OCI-LY7 (cell line): ENCODE data around the gene CFL1.

ENCODE experiments used
- EZH2phosphoT487 ChIP-seq: fragments of 200-600 bp; sonication (generic); IDR thresholded peaks from 2 replicates; pipeline ENCODE4 v1.6.1; 2018; ENCODE audit warnings: low read depth, borderline replicate concordance, mild to moderate bottlenecking, mixed run types, antibody characterized with exemption, low read length, moderate library complexity, mixed read lengths
- TF ChIP-seq, protein P1 (sequence below): fragments of 200-600 bp; sonication (generic); conservative IDR thresholded peaks from 2 replicates; pipeline ENCODE4 v1.5.1; 2014; ENCODE audit warnings: mild to moderate bottlenecking, antibody characterized with exemption, low read length, moderate library complexity, mixed read lengths

DNA sequence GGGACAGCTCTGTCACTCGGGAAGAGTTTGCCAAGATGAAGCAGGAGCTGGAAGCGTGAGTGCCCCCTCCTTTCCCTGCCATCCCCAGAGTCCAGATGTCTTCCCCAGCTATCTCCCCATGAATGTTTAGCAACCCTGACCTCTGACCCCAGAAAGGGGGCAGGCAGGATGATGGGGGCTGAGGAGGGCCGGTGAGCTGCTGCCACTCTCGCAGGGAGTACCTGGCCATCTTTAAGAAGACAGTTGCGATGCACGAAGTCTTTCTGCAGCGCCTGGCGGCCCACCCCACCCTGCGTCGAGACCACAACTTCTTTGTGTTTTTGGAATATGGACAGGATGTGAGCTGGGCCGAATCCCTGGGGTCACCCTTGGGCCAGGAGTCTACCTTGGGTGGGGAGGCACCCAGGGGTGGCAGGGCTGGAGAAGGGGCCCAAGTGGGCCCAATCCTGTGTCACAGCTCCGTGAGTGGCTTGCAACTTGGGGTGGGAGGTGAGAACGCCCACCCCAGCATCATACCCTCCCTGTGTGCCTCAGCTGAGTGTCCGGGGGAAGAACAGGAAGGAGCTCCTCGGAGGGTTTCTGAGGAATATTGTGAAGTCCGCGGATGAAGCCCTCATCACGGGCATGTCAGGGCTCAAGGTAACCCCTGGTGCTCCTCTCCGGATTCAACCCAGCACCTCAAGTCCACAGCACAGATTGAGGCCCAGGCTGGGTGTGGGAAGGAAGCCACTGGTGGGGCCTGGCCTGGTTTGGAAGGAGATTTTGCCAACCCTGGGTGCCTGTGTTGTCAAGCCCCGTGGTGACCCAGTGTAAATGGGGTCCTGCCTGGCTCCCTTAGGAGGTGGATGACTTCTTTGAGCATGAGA is 7.5 kb downstream of the CFL1 start:
- TF ChIP-seq, protein P1, sequence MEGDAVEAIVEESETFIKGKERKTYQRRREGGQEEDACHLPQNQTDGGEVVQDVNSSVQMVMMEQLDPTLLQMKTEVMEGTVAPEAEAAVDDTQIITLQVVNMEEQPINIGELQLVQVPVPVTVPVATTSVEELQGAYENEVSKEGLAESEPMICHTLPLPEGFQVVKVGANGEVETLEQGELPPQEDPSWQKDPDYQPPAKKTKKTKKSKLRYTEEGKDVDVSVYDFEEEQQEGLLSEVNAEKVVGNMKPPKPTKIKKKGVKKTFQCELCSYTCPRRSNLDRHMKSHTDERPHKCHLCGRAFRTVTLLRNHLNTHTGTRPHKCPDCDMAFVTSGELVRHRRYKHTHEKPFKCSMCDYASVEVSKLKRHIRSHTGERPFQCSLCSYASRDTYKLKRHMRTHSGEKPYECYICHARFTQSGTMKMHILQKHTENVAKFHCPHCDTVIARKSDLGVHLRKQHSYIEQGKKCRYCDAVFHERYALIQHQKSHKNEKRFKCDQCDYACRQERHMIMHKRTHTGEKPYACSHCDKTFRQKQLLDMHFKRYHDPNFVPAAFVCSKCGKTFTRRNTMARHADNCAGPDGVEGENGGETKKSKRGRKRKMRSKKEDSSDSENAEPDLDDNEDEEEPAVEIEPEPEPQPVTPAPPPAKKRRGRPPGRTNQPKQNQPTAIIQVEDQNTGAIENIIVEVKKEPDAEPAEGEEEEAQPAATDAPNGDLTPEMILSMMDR: no peak
- no peak for TF ChIP-seq EZH2phosphoT487
